ENCODE measurements around the gene TAOK3. TPM values are rescaled to one million over a fixed set of nuclear protein-coding genes. Genes with fewer than 3 reads are reported as not detected.
A peak's percentile ranks its signal among the peaks of the same experiment; 100 is the strongest.
"Not testable (repeated sequence)": the region's sequence is repeated elsewhere in the genome, so short reads cannot be mapped to it uniquely, and the experiment has no call there.

Gene TAOK3
- polyA plus RNA-seq, 1 experiment = 56.4 TPM

DNA sequence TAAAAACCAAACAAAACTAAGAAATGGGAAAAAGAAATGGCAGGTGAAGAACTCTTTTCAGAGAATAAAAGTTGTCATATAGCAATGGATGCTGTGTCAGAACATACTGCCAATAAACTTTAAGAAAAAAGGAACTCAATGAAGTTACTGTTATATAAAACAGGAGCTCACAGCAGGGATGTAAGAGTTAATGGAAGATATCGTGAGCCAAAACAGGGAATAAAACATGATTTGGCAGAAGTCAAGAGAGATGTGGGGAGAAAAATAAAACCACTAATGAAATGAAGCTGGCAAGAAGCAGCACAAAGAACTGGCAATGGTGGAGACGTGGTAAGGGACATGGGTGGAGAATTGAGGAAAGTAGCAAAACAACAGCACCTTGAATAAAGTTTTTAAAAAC lies 61.0 kb downstream of the TAOK3 start:
- TF ChIP-seq CTCF (IDR thresholded peaks at IDR 0.05; ENCODE audit: low read depth, low read length) = no peak
- ChIA-PET POLR2A (interaction anchor here (0.6 kb wide), 1 partner anchor 32 kb away, joined by 4 read pairs; no protein-coding TSS in a partner anchor), CTCF (interaction anchor here (0.6 to 2.6 kb wide), 2 partner anchors 31 to 65 kb away, joined by 4 to 14 read pairs; partner anchors contain the start of gene SUDS3)
- no peak for DNase-seq (ENCODE audit: low read depth, low spot score)
- H3K27me3 ChIP-seq (ENCODE audit: control insufficient read depth, insufficient read depth, low read length) = no peaks in the 10 kb centered on the region
- no peak overlapping the region for H3K27ac ChIP-seq (ENCODE audit: low read depth, low read length)
- no peaks in the 10 kb centered on the region for H3K9me3 ChIP-seq (ENCODE audit: control insufficient read depth, insufficient read depth, low read length)
- no peak overlapping the region for H3K4me3 ChIP-seq (ENCODE audit: low read depth, low read length)

DNA sequence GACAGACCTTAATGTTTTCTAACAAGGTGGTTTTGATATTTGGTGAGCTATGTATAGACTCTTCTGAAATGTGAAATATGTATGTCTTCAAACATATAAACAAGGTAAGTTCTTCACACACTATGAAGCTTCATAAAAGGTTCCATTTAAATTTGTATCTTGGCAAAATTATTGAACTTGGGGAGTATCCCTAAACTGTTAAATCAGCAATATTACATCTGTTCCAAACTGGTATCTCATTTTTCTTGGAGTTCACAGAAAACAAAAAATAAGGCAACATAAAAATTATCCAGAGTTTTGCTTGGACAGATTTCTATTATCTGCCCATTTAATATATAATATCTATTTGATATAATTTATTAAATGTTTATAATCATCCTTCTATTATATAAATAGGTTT lies 62.4 kb downstream of the TAOK3 start:
- ChIA-PET POLR2A (no interaction called here), CTCF (interaction anchor here (0.5 to 1.5 kb wide), 3 partner anchors 58 to 68 kb away, joined by 3 to 8 read pairs (median 5); partner anchors contain the start of gene SUDS3)
- TF ChIP-seq CTCF (IDR thresholded peaks at IDR 0.05; ENCODE audit: low read depth, low read length) = no peak
- no peak for DNase-seq (ENCODE audit: low read depth, low spot score)
- Histone ChIP-seq H3K4me3 (ENCODE audit: low read depth, low read length) (no peak overlapping the region), H3K27me3 (ENCODE audit: control insufficient read depth, insufficient read depth, low read length) (no peaks in the 10 kb centered on the region), H3K9me3 (ENCODE audit: control insufficient read depth, insufficient read depth, low read length) (no peaks in the 10 kb centered on the region), H3K27ac (ENCODE audit: low read depth, low read length) (no peak overlapping the region)

- H3K27me3 ChIP-seq (ENCODE audit: control insufficient read depth, insufficient read depth, low read length); DNase-seq (ENCODE audit: low read depth, low spot score); H3K9me3 ChIP-seq (ENCODE audit: control insufficient read depth, insufficient read depth, low read length): not testable (repeated sequence)
- Histone ChIP-seq H3K4me3 (ENCODE audit: low read depth, low read length) (peak overlapping the region; percentile 7; the same call in 1 of the 2 replicates), H3K27ac (ENCODE audit: low read depth, low read length) (peak overlapping the region; percentile 81)
- CTCF ChIA-PET = interaction anchor here (0.6 to 2.1 kb wide), 4 partner anchors 24 to 1894 kb away, joined by 3 to 13 read pairs (median 4); partner anchors contain the start of gene SUDS3
- POLR2A ChIA-PET = interaction anchor here (0.6 to 2.2 kb wide), 12 partner anchors 8 to 173 kb away, joined by 3 to 16 read pairs (median 6); partner anchors contain the start of genes PEBP1, SUDS3 and TAOK3
These were observed 64.7 kb downstream of the TAOK3 start for GRCh38 chr12:118308006-118308405.

GRCh38 chr12:118307069-118307954 lies 65.4 kb downstream of the TAOK3 start:
- Histone ChIP-seq H3K9me3 (ENCODE audit: control insufficient read depth, insufficient read depth, low read length) (no peaks in the 10 kb centered on the region), H3K27me3 (ENCODE audit: control insufficient read depth, insufficient read depth, low read length) (no peaks in the 10 kb centered on the region), H3K27ac (ENCODE audit: low read depth, low read length) (peak overlapping the region; percentile 99), H3K4me3 (ENCODE audit: low read depth, low read length) (peak overlapping the region; percentile 53)
- POLR2A ChIA-PET = interaction anchor here (0.6 to 2.2 kb wide), 13 partner anchors 9 to 871 kb away, joined by 3 to 16 read pairs (median 6); partner anchors contain the start of genes HSPB8, PEBP1, SUDS3 and TAOK3
- TF ChIP-seq CTCF (IDR thresholded peaks at IDR 0.05; ENCODE audit: low read depth, low read length) = no peak
- DNase-seq (ENCODE audit: low read depth, low spot score) = peak; percentile 80
- CTCF ChIA-PET = interaction anchor here (0.6 to 2.1 kb wide), 8 partner anchors 10 to 1894 kb away, joined by 3 to 13 read pairs (median 4); partner anchors contain the start of gene SUDS3

DNA sequence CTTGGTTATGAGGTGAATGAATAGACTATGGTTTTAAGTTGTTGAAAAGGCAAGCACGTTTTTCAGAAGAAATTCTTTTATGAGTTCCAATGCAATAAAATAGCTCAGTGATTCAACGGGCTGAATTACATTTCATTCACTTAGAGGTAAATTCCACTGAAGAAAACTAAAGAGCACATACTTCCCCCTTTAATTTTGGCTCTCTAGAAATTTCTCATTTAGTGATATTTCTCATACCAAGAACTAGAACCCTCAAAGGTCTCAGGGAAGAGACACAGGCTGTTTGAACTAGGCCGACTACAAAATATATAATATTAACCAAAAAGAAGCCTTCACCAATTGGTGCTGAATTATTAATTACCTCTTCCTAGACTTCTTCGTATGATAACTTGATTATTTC lies 68.6 kb downstream of the TAOK3 start:
- no peak for TF ChIP-seq CTCF (IDR thresholded peaks at IDR 0.05; ENCODE audit: low read depth, low read length)
- POLR2A ChIA-PET = interaction anchor here (0.6 kb wide), 1 partner anchor 1412 kb away, joined by 3 read pairs; no protein-coding TSS in a partner anchor
- Histone ChIP-seq H3K27ac (ENCODE audit: low read depth, low read length) (no peak overlapping the region), H3K9me3 (ENCODE audit: control insufficient read depth, insufficient read depth, low read length) (no peaks in the 10 kb centered on the region), H3K27me3 (ENCODE audit: control insufficient read depth, insufficient read depth, low read length) (no peaks in the 10 kb centered on the region), H3K4me3 (ENCODE audit: low read depth, low read length) (no peak overlapping the region)
- no peak for DNase-seq (ENCODE audit: low read depth, low spot score)
- CTCF ChIA-PET = interaction anchor here (1.0 kb wide), 1 partner anchor 72 kb away, joined by 3 read pairs; no protein-coding TSS in a partner anchor
